IMR-90 (cell line): Measurements from ENCODE around the gene AP4B1. TPM values are rescaled to one million over a fixed set of nuclear protein-coding genes. Genes with fewer than 3 reads are reported as not detected.
"Not testable (repeated sequence)": the region's sequence is repeated elsewhere in the genome, so short reads cannot be mapped to it uniquely, and the experiment has no call there.

Source experiments
- ATAC-seq: fragments of 200-7000 bp; cut with Tn5 transposase; 2 replicates; pipeline ENCODE4 v1.9.1; 2020; ENCODE audit warnings: low read depth, mild to moderate bottlenecking, moderate library complexity
- BruUV-seq: library from RNA; stranded (reverse); fragments of 400-500 nt; replicated peaks from 2 replicates; lab custom pipeline; 2021; lab: Mats Ljungman, UMichigan
- CTCF ChIA-PET: fragments of 300-600 bp; formaldehyde crosslinking; extraction: SDS; loops from one replicate; lab custom pipeline; 2021; ENCODE audit warnings: antibody characterized with exemption; lab: Yijun Ruan, JAX
- POLR2A ChIA-PET: fragments of 300-600 bp; sonication (Branson Sonifier 250); formaldehyde crosslinking; loops from one replicate; lab custom pipeline; 2022; ENCODE audit warnings: antibody characterized with exemption; ENCODE audit not compliant: unreplicated experiment; lab: Charles Lee
- DNase-seq: peaks from one replicate; pipeline ENCODE4 v3.0.0; 2013
- H2AFZ ChIP-seq: replicated peaks from 2 replicates; pipeline ENCODE3; 2013; ENCODE audit warnings: low read length, mild to moderate bottlenecking; ENCODE audit not compliant: poor library complexity
- H2AK5ac ChIP-seq: 2 replicates; pipeline ENCODE4 v1.6.1; 2013; ENCODE audit warnings: low read depth, low read length, inconsistent platforms
- H2AK9ac ChIP-seq: replicated peaks from 2 replicates; pipeline ENCODE3; 2013; ENCODE audit warnings: mild to moderate bottlenecking, low read depth, low read length, moderate library complexity; ENCODE audit not compliant: poor library complexity
- H2BK120ac ChIP-seq: 2 replicates; pipeline ENCODE4 v1.6.1; 2013; ENCODE audit warnings: low read depth, low read length, inconsistent platforms
- H2BK15ac ChIP-seq: 3 replicates; pipeline ENCODE4 v1.6.1; 2013; ENCODE audit warnings: low read depth, low read length, inconsistent platforms
- H2BK20ac ChIP-seq: 2 replicates; pipeline ENCODE4 v1.6.1; 2013; ENCODE audit warnings: low read depth, mild to moderate bottlenecking, inconsistent platforms, low read length, moderate library complexity
- H2BK5ac ChIP-seq: 2 replicates; pipeline ENCODE4 v1.6.1; 2013; ENCODE audit warnings: mild to moderate bottlenecking, low read depth, low read length, inconsistent platforms; ENCODE audit not compliant: poor library complexity, severe bottlenecking
- H3K14ac ChIP-seq: replicated peaks from 2 replicates; pipeline ENCODE4 v1.6.1; 2013; ENCODE audit warnings: low read depth, low read length, inconsistent platforms
- H3K18ac ChIP-seq: 2 replicates; pipeline ENCODE4 v1.6.1; 2013; ENCODE audit warnings: low read depth, low read length, control low read depth
- H3K23ac ChIP-seq: 2 replicates; pipeline ENCODE4 v1.6.1; 2013; ENCODE audit warnings: low read depth, low read length, inconsistent platforms
- H3K27ac ChIP-seq: 2 replicates; pipeline ENCODE4 v1.5.1; 2013; ENCODE audit warnings: mild to moderate bottlenecking, control low read depth, low read length; ENCODE audit not compliant: insufficient read depth
- H3K27me3 ChIP-seq: 2 replicates; pipeline ENCODE4 v1.6.1; 2013; ENCODE audit warnings: low read length; ENCODE audit not compliant: control insufficient read depth, insufficient read depth
- H3K36me3 ChIP-seq: 2 replicates; pipeline ENCODE4 v1.6.1; 2013; ENCODE audit warnings: low read length, mixed read lengths; ENCODE audit not compliant: control insufficient read depth, insufficient read depth
- H3K4ac ChIP-seq: 2 replicates; pipeline ENCODE4 v1.6.1; 2013; ENCODE audit warnings: low read depth, low read length, inconsistent platforms
- H3K4me1 ChIP-seq: 2 replicates; pipeline ENCODE4 v1.6.1; 2013; ENCODE audit warnings: low read length, mixed read lengths; ENCODE audit not compliant: control insufficient read depth, insufficient read depth
- H3K4me2 ChIP-seq: 2 replicates; pipeline ENCODE4 v1.6.1; 2013; ENCODE audit warnings: low read depth, mild to moderate bottlenecking, control low read depth, low read length, moderate library complexity
- H3K4me3 ChIP-seq: 2 replicates; pipeline ENCODE4 v1.5.1; 2013; ENCODE audit warnings: low read depth, mild to moderate bottlenecking, control low read depth, low read length, moderate library complexity; ENCODE audit not compliant: insufficient read depth
- H3K56ac ChIP-seq: 2 replicates; pipeline ENCODE4 v1.6.1; 2013; ENCODE audit warnings: low read length, inconsistent platforms; ENCODE audit not compliant: insufficient read depth; ENCODE audit errors: extremely low read depth
- H3K79me1 ChIP-seq, 2 experiments: 2 replicates each; pipeline ENCODE4 v1.6.1; 2013; ENCODE audit warnings: low read length in 2 of 2, inconsistent platforms in 1 of 2, low read depth in 1 of 2
- H3K9ac ChIP-seq: 2 replicates; pipeline ENCODE4 v1.6.1; 2013; ENCODE audit warnings: low read depth, low read length, control low read depth
- H3K9me1 ChIP-seq: 2 replicates; pipeline ENCODE4 v1.6.1; 2013; ENCODE audit warnings: low read length, inconsistent platforms; ENCODE audit not compliant: insufficient read depth
- H3K9me3 ChIP-seq: 2 replicates; pipeline ENCODE4 v1.6.1; 2013; ENCODE audit warnings: low read length; ENCODE audit not compliant: control insufficient read depth, insufficient read depth
- H4K20me1 ChIP-seq: 2 replicates; pipeline ENCODE4 v1.6.1; 2013; ENCODE audit warnings: low read length, inconsistent platforms; ENCODE audit not compliant: insufficient read depth
- H4K5ac ChIP-seq: 2 replicates; pipeline ENCODE4 v1.6.1; 2013; ENCODE audit warnings: mild to moderate bottlenecking, low read depth, low read length, control low read depth
- H4K8ac ChIP-seq, 2 experiments: 2 replicates each; pipeline ENCODE4 v1.6.1; 2013; ENCODE audit warnings: low read depth in 2 of 2, low read length in 2 of 2, control low read depth in 1 of 2, inconsistent platforms in 1 of 2
- H4K91ac ChIP-seq: 2 replicates; pipeline ENCODE4 v1.6.1; 2013; ENCODE audit warnings: low read depth, low read length, inconsistent platforms; ENCODE audit not compliant: insufficient read depth
- WGBS, 2 experiments: methylation state at CpG; one replicate each; pipeline versions ENCODE4 v1.1.5 to v1.1.7; 2013; ENCODE audit warnings: missing lambda C conversion rate in 2 of 2; ENCODE audit not compliant: insufficient read length in 1 of 2; ENCODE audit errors: extremely low coverage in 2 of 2; 5-methylcytosine and 5-hydroxymethylcytosine counted together
- dilution Hi-C: fragments of 300-500 bp; cut with HindIII; formaldehyde crosslinking; loops from one replicate; pipeline ENCODE4 v1.14.3; 2018; ENCODE audit warnings: low sequenced_read_pairs; ENCODE audit not compliant: unreplicated experiment
- in situ Hi-C: fragments of 300-500 bp; cut with MboI; formaldehyde crosslinking; loops from 3 replicates; pipeline ENCODE4 v1.14.3; 2019; ENCODE audit warnings: low sequenced_read_pairs, inconsistent platforms, mixed read lengths
- intact Hi-C: fragments of 100-400 bp; cut with micrococcal nuclease; formaldehyde crosslinking; loops from 2 replicates; pipeline ENCODE4 v1.10.0; 2022
- polyA plus RNA-seq, 3 experiments: library from polyadenylated mRNA; depleted of rRNA; stranded (reverse); fragments of >200 nt; gene quantifications; 2 replicates each; pipeline ENCODE4 v1.2.3, GENCODE V29; 2012; ENCODE audit warnings: low replicate concordance in 1 of 3
- total RNA-seq: library from RNA; depleted of rRNA; stranded (reverse); fragments of >200 nt; gene quantifications from 2 replicates; pipeline ENCODE4 v1.2.3, GENCODE V29; 2012

The AP4B1 gene
- total and polyA plus RNA-seq, 2 of the 4 experiments (the other 2 are of a cell fraction) = 15.6 to 18.1 TPM

- H4K8ac ChIP-seq, H3K9ac ChIP-seq, BruUV-seq, H2BK15ac ChIP-seq, H3K14ac ChIP-seq, H2AK9ac ChIP-seq, H2AK5ac ChIP-seq, H3K9me1 ChIP-seq, H3K4me2 ChIP-seq, ATAC-seq, DNase-seq, H3K27ac ChIP-seq, CTCF ChIA-PET, H2BK120ac ChIP-seq, H4K5ac ChIP-seq, POLR2A ChIA-PET, H3K18ac ChIP-seq, H3K4me3 ChIP-seq, H3K36me3 ChIP-seq, dilution Hi-C loops, H4K91ac ChIP-seq, H3K79me1 ChIP-seq, H3K27me3 ChIP-seq, H2BK5ac ChIP-seq, H3K56ac ChIP-seq, H2AFZ ChIP-seq, H2BK20ac ChIP-seq, H3K9me3 ChIP-seq, H3K4ac ChIP-seq, H4K20me1 ChIP-seq, H3K23ac ChIP-seq, H3K4me1 ChIP-seq, intact Hi-C loops: not testable (repeated sequence)
- 86% methylated on average over 1 of the region's 6 CpGs; no CpG with 5 or more reads in 1 of the 2 experiments for WGBS, 2 experiments
- in situ Hi-C loops = loop anchor here (25.0 kb wide), 1 partner anchor 435 kb away; no protein-coding TSS in a partner anchor
These were observed 51.9 kb downstream of the AP4B1 start for GRCh38 chr1:113852694-113853093.
